Activated CD4-positive, alpha-beta T cell treated with anti-CD3 and anti-CD28 coated beads for 1 hour (primary cell): ENCODE results near the gene ERMAP.
A peak's percentile ranks its signal among the peaks of the same experiment; 100 is the strongest.
"Not testable (repeated sequence)": the region's sequence is repeated elsewhere in the genome, so short reads cannot be mapped to it uniquely, and the experiment has no call there.

ENCODE experiments used
- DNase-seq: peaks from one replicate; pipeline ENCODE4 v3.0.0-alpha.2; 2020

Gene ERMAP

DNA sequence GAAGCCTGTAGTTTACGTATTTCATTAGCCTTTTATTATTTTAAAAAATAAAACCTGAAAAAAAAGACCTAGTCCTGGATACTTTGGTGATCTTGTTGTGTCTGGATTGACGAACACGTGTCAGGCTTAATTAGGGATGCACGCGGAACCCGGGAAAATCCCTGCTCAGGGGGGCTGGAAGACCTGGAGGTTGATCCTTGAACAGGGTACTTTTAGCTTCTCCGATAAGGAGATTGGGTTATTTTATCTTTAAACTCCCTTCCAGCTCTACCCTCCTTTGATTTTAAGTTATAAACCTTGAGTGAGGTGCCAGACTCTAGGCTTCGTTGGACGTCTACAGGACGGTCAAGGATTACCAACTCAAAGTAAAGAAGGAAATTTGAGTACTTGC lies 28.9 kb downstream of the ERMAP start:
- DNase-seq: no peak

DNA sequence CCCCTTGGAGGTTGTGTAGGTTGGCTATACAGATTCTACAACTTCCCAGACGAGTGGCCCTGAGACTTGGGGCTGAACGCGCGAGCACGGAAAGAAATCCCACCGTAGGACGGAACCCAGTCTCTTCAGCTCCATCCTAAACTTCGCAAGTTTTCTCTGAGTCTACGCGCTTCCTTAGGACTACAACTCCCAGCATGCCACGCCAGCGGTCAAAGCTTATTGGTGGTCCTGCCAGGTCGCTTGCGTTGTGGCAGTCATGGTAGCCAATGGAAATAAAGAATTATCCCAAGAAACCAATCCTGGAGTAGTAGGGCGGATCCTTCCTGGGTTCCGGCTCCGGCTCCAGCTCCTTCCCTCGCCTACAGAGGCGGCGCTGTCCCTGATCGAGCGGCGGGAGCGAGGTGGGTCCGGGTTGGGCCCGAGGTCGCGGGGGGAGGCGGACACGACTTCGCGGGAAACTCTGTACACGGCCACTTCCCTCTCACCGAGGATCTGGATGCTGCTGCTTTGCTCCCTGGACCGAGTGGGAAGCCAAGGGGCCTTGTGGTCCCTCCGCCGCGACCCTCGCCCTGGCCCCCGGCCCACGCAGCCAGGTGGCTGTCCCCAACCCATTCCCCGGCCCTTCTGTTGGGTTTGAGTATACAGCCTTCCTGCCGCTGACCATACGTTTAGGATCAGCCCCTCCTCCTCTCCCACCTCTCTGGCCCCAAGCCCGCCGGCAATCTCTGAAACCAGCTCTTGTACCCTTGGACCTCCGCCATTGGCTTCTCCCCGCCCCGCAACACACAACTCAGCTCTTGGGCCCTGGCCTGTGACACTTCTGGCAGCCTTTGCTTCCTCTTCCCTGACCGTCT lies 29.6 kb downstream of the ERMAP start, which contains the start of gene ZNF691:
Gene ZNF691, plus strand, starts transcription at position 357 of the 854 bp plus-strand sequence. CDS start 3,046 bp downstream, outside the sequence.
- DNase-seq: peak; percentile 79

DNA sequence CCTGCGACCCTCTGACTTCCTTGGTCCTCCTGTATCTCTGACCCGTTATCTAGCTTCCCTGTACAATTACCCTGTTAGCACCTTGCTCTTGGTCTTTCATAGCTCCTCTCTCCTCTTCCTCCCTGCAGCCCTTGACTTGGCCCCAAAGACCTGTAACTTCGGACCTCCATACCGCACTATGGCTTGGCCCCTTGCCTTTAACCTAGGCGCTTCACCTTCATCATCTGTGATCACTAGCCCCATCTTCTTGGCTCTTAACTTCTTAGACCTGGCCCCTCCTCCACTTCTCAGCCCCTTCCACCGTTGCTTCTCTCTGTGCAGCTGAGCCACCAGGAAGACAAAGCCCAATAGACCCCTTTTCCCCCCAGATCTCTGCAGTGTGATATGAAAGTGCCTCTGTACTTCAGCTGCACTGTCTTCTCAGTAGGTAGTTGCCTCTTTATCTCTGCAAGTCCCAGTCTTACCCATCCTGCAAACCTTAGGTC lies 30.2 kb downstream of the ERMAP start:
- no peak for DNase-seq

DNA sequence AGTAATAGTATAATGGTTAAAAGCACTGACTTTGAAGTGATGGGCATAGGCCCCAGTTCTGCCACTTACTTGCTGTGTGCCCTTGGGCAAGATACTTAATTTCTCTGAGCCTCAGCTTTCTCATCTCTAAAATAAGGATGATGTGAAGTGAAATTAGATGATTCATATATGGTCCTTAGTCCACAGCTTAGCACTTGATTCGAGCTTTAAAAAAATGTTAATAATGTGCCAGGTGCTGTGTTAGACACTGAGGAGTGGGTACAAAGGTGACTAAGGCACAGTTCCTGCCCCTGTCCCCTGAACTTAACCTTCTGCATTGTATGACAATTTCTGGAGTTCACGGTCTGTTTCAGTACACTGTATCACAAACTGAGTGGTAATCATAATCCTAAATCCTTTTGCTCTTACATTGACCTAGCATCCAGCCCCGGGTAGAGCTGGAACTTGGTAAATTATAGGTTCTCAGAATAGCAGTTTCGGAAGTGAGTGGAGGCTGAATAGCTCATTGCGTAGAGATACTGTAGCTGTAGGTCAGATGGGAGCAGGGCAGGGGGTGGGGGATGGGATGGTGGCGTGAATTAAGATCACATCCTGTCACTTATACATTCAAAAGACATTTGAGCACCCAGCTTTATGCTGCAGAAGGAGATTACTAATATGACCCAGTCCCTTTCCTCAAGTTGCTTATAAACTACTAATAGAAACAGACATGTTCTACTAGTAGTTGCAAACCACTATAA lies 31.0 kb downstream of the ERMAP start:
- no peak for DNase-seq

DNA sequence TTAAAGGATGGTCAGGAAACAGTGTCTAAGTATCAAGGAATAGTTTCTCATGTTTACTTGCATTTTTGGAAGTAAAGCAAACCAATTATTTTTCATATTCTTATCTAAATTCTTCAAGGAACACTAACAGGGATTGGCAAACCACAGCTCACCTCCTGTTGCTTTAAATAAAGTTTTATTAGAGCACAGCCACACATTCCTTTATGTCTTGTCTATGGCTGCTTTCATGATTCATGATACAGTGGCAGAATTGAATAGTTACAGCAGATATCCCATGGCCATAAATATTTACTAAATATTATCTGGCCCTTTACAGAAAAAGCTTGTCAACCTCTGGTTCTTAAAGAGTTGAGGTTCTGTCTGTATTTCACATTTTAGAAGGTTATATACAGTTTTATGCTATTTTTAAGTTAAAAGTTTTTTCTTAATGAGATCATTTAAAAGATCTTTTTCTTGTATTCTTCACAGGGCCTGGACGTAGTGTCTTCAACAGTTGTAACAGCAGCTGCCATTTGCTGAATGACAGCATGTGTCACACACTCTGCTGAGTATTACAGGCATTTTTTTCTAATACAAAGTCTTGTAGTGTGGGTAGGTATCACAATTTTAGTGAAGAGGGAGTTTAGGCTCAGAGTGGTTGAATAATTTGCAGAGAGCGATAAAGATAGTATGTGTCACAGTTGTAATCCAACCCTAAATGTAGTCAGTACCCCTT lies 32.1 kb downstream of the ERMAP start:
- no peak for DNase-seq

DNA sequence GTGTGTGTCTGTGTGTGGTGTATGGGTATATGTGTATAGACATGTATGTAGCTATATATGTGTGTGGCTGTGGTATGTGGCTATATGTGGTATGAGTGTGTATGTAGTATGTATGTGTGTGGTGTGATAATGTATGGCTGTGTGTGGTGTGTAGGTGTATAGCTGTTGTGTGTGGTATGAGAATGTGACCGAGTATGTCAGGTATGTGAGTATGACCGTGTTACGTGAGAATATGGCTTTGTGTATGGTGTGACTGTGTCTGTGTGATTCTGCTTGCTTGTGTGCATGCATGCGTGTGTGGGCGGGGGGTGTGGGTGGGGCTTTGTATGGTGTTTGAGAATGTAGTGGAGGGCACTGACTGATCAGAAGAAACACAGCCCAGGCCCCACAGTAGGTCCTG lies 33.0 kb downstream of the ERMAP start:
- no peak for DNase-seq

DNA sequence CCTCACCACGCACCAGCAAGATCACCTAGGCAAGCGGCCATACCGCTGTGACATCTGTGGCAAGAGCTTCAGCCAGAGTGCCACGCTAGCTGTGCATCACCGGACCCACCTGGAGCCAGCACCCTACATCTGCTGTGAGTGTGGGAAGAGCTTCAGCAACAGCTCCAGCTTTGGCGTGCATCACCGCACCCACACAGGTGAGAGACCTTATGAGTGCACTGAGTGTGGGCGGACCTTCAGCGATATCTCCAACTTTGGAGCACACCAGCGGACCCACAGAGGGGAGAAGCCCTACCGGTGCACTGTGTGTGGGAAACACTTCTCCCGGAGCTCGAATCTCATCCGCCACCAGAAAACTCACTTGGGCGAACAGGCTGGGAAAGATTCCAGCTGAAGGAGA lies 34.5 kb downstream of the ERMAP start:
- DNase-seq: no peak

DNA sequence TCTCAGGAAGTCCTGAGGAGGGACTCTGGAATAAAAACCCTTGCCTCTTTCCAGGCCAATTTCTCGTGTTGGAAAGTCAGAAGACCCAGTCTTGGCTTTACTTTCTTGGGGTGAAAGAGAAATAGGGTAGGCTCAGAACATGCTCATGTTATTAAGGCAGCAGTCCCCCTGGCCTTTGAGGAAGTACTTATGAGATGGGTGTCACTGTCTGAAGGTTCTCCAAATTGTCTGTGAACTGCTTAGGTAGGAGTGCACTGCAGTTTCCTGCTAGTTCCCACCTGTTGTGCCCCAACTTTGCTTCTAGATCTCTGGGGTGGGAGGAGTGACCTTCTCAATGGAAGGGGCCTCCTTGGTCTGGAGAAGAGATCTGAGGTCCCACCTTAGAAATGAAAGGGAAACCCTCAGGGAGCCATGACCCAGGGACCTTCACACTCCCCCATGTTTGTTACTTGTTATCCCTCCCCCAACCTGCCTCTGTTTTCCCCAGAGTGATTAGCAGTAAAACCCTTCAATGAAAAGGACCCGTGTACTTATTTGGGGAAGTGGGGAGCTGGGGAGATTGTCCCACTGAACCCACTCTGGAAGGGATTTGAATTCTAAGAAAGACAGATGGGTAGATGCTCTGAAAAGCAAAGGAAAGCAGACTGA lies 35.2 kb downstream of the ERMAP start:
- no peak for DNase-seq

DNA sequence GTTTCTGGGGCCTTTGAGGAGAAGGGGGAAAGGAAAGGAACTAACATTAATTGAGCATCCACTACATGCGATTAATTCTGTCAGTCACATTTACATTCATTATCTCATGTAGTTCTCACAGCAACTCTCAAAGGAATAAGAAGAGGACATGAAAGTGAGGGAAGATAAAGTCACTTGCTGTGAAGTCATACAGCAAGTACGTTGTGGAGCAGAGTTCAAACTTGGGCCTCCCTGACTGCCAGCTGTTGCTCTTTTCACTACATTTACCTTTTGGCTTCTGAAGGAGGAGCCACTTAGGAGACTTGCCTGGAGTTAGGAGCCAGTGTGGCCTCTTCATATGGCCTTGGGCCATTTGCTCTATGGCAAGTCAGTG lies 35.7 kb downstream of the ERMAP start:
- DNase-seq: no peak

DNA sequence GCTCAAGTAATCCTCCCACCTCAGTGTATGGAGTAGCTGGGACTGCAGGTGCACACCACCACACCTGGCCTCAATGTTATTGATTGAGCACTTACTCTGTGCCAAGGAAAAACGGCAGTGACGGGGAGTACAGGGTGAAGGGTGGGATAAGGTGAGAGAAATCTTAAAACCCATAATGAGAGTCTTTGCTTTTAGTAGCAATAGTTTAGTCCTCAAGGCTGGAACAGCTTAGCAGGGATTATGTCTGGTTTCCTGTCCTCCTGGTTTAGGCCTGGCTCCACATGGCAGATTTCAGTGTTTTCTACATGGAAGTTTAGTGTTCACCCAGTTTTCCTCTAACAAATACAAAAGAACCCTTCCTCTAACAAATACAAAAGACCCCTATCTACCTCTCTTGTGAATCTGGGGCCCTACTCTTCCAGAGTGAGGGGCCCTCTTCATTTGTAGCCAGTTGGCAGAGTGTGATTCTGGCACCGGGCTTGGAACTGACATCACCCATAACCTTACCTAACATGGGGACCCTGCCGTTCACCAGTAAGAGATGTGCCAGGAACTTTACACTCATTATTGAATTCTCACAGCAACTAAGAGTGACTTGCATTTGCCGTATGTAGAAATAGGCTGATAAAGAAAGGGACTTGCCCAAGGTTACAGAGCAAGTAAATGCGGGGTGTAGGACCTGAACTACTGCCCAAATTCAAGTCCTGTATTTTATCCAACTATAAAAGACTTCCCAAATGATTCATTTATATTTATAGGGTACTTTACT lies 36.4 kb downstream of the ERMAP start:
- no peak for DNase-seq

DNA sequence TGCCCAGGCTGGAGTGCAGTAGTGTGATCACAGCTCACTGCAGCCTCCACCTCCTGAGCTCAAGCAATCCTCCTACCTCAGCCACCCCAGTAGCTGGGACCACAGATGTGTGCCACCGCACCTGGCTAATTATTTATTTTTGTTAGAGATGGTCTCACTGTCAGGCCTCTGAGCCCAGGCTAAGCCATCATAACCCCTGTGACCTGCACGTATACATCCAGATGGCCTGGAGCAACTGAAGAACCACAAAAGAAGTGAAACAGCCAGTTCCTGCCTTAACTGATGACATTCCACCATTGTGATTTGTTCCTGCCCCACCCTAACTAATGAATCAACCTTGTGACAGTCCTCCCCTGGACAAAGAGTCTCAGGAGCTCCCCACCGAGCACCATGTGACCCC lies 39.6 kb downstream of the ERMAP start:
- DNase-seq: not testable (repeated sequence)

DNA sequence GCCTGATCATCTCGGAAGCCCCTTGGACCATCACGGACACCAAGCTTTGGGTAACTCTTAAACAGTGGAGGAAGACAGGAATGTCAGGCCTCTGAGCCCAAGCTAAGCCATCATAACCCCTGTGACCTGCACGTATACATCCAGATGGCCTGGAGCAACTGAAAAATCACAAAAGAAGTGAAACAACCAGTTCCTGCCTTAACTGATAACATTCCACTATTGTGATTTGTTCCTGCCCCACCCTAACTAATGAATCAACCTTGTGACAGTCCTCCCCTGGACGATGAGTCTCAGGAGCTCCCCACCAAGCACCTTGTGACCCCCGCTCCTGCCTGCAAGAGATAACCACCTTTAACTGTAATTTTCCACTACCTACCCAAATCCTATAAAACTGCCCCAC lies 42.4 kb downstream of the ERMAP start:
- DNase-seq: not testable (repeated sequence)

DNA sequence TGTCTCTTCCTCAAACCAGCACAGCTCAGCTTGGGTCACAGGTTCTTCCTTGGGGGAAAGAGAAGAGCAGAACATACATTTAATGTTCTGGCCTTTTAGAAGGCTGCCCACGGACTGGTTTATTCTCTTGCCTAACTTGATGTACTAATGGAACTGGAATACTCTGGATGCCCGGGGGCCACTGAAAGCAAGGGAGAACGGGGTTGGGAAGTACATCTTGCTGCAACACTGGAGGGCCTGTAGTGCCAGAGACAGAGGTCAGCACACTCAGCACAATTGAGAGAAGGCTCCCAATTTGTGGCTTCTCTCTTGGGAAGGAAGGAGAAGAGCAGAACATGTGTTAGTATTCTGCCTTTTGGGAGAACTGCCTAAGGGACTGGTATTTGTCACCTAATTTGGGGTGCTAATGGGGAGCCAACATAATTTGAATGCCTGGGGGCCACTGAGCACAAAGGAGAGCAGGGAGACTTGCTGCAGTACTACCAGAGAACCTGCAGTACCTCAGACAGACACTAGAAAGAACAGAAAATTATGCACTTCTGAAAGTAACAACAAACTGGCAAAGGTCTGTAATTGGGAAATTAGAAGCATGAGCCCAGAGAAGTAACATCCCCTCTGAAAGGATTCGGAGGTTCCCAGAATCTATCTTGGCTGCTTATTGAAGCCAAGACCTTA lies 43.6 kb downstream of the ERMAP start:
- DNase-seq: no peak

DNA sequence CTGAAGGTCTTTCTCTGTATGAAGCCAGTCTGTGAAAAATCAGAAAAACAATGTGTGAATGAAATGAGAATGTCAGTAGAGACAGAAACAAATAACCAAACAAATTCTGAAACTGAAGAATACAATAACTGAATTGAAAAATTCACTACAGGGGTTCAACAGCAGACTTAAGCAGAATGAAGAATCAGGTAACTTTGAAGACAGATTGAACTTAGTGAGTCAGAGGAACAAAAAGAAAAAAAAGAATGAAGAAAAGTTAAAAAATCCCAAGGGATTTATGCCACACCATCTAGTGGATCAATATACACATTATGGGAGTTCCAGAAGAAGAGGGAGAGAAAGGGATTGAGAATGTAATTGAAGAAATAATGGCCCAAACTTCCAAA lies 44.1 kb downstream of the ERMAP start:
- DNase-seq: no peak

DNA sequence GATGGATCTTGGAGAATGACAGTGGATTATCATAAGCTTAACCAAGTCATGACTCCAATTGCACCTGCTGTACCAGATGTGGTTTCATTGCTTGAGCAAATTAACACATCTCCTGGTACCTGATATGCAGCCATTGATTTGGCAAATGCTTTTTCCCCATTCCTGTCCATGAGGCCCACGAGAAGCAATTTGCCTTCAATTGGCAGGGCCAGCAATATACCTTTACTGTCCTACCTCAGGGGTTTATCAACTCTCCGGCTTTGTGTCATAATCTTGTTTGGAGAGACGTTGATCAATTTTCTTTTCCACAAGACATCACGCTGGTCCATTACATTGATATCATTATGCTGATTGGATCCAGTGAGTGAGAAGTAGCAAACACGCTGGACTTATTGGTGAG lies 49.6 kb downstream of the ERMAP start:
- DNase-seq: no peak

DNA sequence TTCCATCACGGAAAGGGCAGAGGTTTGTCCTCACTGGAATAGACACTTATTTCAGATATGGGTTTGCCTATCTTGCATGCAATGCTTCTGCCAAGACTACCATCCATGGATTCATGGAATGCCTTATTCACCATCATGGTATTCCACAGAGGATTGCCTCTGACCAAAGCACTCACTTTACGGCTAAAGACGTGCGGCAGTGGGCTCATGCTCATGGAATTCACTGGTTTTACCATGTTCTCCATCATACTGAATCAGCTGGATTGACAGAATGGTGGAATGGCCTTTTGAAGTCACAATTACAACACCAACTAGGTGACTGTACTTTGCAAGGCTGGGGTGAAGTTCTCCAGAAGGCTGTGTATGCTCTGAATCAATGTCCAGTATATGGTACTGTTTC lies 51.5 kb downstream of the ERMAP start:
- DNase-seq: not testable (repeated sequence)

DNA sequence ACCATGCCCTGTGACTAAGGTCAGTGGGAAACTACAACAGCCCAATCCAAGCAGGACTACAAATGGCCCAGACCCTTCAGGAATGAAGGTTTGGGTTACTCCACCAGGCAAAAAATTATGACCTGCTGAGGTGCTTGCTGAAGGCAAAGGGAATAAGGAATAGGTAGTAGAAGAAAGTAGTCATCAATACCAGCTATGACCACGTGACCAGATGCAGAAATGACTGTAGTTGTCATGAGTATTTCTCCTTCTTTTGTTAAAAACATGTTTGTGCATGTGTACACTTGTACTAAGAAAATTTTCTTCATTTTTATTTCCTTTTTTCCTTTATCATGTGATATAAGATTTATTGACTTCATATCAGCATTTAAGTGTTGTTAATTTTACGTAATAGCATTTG lies 52.3 kb downstream of the ERMAP start:
- not testable (repeated sequence) for DNase-seq

DNA sequence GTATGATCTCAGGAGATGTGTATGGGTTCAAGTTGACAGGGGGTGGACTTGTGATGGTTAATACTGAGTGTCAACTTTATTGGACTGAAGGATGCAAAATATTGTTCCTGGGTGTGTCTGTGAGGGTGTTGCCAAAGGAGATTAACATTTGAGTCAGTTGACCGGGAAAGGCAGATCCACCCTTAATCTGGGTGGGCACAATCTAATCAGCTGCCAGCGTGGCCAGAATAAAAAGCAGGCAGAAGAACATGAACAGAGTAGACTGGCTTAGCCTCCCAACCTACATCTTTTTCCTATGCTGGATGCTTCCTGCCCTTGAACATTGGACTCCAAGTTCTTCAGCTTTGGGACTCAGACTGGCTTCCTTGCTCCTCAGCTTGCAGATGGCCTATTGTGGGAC lies 52.8 kb downstream of the ERMAP start:
- not testable (repeated sequence) for DNase-seq

DNA sequence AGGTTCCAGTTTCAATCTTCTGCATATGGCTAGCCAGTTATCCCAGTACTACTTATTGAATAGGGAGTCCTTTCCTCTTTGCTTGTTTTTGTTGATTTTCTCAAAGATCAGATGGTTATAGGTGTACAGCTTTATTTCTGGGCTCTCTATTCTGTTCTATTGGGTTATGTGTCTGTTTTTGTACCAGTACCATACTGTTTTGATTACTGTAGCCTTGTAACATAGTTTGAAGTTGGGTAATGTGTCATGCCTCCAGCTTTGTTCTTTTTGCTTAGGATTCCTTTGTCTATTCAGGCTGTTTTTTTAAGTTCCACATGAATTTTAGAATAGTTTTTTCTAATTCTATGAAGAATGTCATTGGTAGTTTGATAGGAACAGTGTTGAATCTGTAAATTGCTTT lies 56.2 kb downstream of the ERMAP start:
- not testable (repeated sequence) for DNase-seq

DNA sequence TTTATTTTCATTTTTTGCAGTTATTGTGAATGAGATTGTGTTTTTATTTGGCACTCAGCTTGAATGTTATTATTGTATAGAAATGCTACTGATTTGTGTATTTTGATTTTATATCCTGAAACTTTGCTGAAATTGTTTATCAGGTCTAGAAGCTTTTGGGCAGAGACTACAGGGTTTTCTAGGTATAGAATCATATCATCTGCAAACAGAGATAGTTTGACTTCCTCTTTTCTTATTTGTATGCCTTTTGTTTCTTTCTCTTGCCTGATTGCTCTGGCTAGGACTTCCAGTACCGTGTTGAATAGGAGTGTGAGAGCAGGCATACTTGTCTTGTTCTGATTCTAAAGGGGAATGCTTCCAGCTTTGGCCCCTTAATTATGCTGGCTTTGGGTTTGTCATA lies 56.7 kb downstream of the ERMAP start:
- DNase-seq: no peak

DNA sequence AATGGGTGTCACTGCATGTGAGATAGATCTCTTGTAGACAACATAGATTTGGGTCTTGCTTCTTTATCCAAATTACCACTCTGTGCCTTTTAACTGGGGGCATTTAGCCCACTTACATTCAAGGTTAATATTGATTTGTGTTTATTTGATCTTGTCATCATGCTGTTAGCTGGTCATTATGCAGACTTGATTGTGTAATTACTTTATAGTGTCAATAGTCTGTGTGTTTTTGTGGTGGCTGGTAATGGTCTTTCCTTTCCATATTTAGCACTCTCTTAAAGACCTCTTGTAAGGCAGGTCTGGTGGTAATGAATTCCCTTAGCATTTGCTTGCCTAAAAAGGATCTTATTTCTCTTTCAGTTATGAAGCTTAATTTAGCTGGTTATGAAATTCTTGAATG lies 59.1 kb downstream of the ERMAP start:
- no peak for DNase-seq

DNA sequence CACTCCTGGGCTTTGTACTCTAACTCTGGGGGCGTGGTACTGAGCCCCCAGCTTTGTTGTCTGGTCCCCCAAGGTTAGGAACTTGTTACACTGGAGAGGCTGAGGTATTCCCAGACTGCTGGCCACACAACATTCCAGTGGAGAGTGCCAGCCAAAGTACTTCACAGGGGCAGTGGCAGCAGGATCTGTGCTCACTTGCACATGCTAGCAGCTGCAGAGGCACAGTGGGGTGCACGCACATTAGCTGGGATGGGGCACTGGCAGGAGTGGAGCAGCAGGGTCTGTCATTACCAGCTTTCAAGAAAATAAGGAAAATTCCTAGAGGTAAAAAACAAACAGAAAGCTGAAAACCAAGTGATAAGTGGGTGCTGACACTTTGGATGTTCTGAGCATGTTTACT lies 60.5 kb downstream of the ERMAP start:
- no peak for DNase-seq
